DMS79 (cell line): Measurements from ENCODE around the gene PMPCB.

Experiments used
- DNase-seq: peaks from one replicate; lab custom pipeline; 2025; lab: John Stamatoyannopoulos, UW

The PMPCB gene

GRCh38 chr7:103336761-103337160 is 39.5 kb downstream of the PMPCB start:
- DNase-seq, result no peak

- no peak for DNase-seq
Observed at GRCh38 chr7:103338864-103339263, 41.6 kb downstream of the PMPCB start.

- DNase-seq, result no peak
Observed at GRCh38 chr7:103341466-103341865, 44.2 kb downstream of the PMPCB start.

- DNase-seq, result no peak
Observed at GRCh38 chr7:103343332-103343731, 46.1 kb downstream of the PMPCB start.

- no peak for DNase-seq
Observed at GRCh38 chr7:103343758-103344452, 46.7 kb downstream of the PMPCB start.

GRCh38 chr7:103344453-103345149 is 47.4 kb downstream of the PMPCB start, which contains the start of gene DNAJC2:
DNAJC2 (minus strand) TSS chr7:103344767; CDS start chr7:103344622, 145 bp downstream.
- DNase-seq, result peak; percentile 76

- no peak for DNase-seq
Observed at GRCh38 chr7:103346396-103346795, 49.2 kb downstream of the PMPCB start.

GRCh38 chr7:103347507-103348267 is 50.5 kb downstream of the PMPCB start, which contains the start of gene PSMC2:
PSMC2 (plus strand) TSS chr7:103347643; CDS start chr7:103347712, 69 bp downstream.
- peak; percentile 79 for DNase-seq

GRCh38 chr7:103348452-103348851 is 51.2 kb downstream of the PMPCB start:
- DNase-seq, result no peak

- no peak for DNase-seq
Observed at GRCh38 chr7:103348959-103349358, 51.7 kb downstream of the PMPCB start.

- DNase-seq, result no peak
Observed at GRCh38 chr7:103349805-103350204, 52.6 kb downstream of the PMPCB start.
